Calu3 (cell line): ENCODE data around the gene EPSTI1. TPM values are rescaled to one million over a fixed set of nuclear protein-coding genes. Genes with fewer than 3 reads are reported as not detected.

Experiments used
- BruUV-seq: library from RNA; stranded (reverse); fragments of 400-500 nt; replicated peaks from 2 replicates; lab custom pipeline; 2021; lab: Mats Ljungman, UMichigan
- CTCF ChIA-PET: fragments of 300-600 bp; sonication (Branson Sonifier 250); formaldehyde crosslinking; loops from one replicate; lab custom pipeline; 2022; ENCODE audit warnings: antibody characterized with exemption; lab: Charles Lee
- DNase-seq: peaks from one replicate; pipeline ENCODE4 v3.0.0; 2022
- H3K27ac Mint-ChIP-seq: one replicate; pipeline ENCODE4 v1.8.0; 2022; ENCODE audit warnings: mixed read lengths; ENCODE audit not compliant: unreplicated experiment
- H3K27me3 Mint-ChIP-seq: one replicate; pipeline ENCODE4 v1.8.0; 2022; ENCODE audit warnings: mixed read lengths; ENCODE audit not compliant: unreplicated experiment
- H3K36me3 Mint-ChIP-seq: one replicate; pipeline ENCODE4 v1.8.0; 2022; ENCODE audit warnings: mild to moderate bottlenecking, moderate library complexity, mixed read lengths; ENCODE audit not compliant: insufficient read depth, unreplicated experiment
- H3K4me1 Mint-ChIP-seq: one replicate; pipeline ENCODE4 v1.8.0; 2022; ENCODE audit warnings: mild to moderate bottlenecking, low read depth, mixed read lengths; ENCODE audit not compliant: unreplicated experiment
- H3K4me3 Mint-ChIP-seq: one replicate; pipeline ENCODE4 v1.8.0; 2022; ENCODE audit warnings: mild to moderate bottlenecking, low read depth, moderate library complexity, mixed read lengths; ENCODE audit not compliant: unreplicated experiment
- H3K9me3 Mint-ChIP-seq: one replicate; pipeline ENCODE4 v1.8.0; 2022; ENCODE audit warnings: low read depth, mixed read lengths; ENCODE audit not compliant: unreplicated experiment
- intact Hi-C: fragments of 100-400 bp; cut with micrococcal nuclease; formaldehyde crosslinking; loops from one replicate; pipeline ENCODE4 v1.10.0; 2022; ENCODE audit not compliant: unreplicated experiment
- total RNA-seq: library from RNA; stranded (reverse); gene quantifications from 2 replicates; pipeline ENCODE4 v1.2.3, GENCODE V29; 2022
- TF ChIP-seq, protein P1 (sequence below): fragments of 200-600 bp; IDR thresholded peaks from one replicate; pipeline ENCODE4 v1.8.0; 2022; ENCODE audit warnings: antibody characterized with exemption; ENCODE audit not compliant: unreplicated experiment

EPSTI1 gene
- total RNA-seq, 1 experiment from 2014 or later, result 11.5 TPM

DNA sequence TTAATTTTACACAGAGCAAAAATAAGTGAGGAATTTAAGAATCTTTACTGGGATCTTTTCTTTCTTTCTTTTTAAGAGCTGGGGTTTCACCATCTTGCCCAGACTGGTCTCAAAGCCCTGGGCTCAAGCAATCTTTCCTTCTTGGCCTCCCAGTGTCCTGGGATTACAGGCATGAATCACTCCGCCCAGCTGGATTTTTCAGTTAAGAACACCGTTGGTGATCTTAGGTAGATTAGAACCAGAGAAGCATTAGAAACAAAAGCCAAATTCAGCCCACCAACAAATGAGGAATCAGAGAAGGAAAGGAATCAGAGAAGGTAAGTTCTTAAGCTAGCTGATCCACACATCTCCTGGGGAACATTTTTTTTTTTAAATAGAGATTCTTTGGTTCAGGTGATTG is 34.2 kb downstream of the EPSTI1 start:
- intact Hi-C loops, result no loop called here
- H3K27me3 Mint-ChIP-seq, result no peaks in the 10 kb centered on the region

GRCh38 chr13:42950181-42950580 is 41.9 kb downstream of the EPSTI1 start:
- no peak for DNase-seq
- no peak overlapping the region for H3K27ac Mint-ChIP-seq
- H3K4me3 Mint-ChIP-seq, result no peak overlapping the region
- no peaks in the 10 kb centered on the region for H3K36me3 Mint-ChIP-seq
- H3K9me3 Mint-ChIP-seq, result no peaks in the 10 kb centered on the region
- CTCF ChIA-PET, result no interaction called here
- TF ChIP-seq, protein P1, sequence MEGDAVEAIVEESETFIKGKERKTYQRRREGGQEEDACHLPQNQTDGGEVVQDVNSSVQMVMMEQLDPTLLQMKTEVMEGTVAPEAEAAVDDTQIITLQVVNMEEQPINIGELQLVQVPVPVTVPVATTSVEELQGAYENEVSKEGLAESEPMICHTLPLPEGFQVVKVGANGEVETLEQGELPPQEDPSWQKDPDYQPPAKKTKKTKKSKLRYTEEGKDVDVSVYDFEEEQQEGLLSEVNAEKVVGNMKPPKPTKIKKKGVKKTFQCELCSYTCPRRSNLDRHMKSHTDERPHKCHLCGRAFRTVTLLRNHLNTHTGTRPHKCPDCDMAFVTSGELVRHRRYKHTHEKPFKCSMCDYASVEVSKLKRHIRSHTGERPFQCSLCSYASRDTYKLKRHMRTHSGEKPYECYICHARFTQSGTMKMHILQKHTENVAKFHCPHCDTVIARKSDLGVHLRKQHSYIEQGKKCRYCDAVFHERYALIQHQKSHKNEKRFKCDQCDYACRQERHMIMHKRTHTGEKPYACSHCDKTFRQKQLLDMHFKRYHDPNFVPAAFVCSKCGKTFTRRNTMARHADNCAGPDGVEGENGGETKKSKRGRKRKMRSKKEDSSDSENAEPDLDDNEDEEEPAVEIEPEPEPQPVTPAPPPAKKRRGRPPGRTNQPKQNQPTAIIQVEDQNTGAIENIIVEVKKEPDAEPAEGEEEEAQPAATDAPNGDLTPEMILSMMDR, result no peak
- intact Hi-C loops, result no loop called here
- no TSS peak for BruUV-seq
- no peaks in the 10 kb centered on the region for H3K27me3 Mint-ChIP-seq
- no peaks in the 10 kb centered on the region for H3K4me1 Mint-ChIP-seq

More for the DNA sequence above, 34.2 kb downstream of the EPSTI1 start:
- Mint-ChIP-seq H3K4me1 (no peaks in the 10 kb centered on the region), H3K4me3 (no peak overlapping the region), H3K27ac (no peak overlapping the region), H3K9me3 (no peaks in the 10 kb centered on the region), H3K36me3 (no peaks in the 10 kb centered on the region)
- no TSS peak for BruUV-seq
- TF ChIP-seq, protein P1, result no peak
- CTCF ChIA-PET, result no interaction called here
- no peak for DNase-seq

DNA sequence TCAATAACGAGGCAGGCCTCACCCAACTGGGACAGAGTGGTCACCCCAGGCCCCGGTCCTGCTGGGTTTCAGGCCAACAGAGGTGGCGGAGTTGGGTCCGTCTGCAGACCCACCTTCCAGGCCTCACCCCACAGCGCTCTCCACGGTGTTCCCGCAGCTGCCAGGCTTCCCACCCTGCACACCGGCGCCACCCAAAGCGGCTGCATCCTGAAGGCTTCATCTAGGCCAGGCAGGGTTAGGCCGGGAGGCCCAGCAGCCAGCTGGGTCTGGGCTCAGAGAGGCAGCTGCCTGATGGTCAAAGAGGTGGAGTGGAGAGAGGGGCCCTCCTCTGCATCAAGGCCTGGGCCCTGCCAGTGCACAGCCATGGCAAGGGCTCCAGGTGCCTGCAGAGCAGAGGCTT is 44.1 kb downstream of the EPSTI1 start:
- intact Hi-C loops, result no loop called here
- CTCF ChIA-PET, result interaction anchor here (0.6 kb wide), 1 partner anchor 44 kb away, joined by 3 read pairs; no protein-coding TSS in a partner anchor
- no peaks in the 10 kb centered on the region for H3K27me3 Mint-ChIP-seq
- no peaks in the 10 kb centered on the region for H3K9me3 Mint-ChIP-seq
- no peak for DNase-seq
- BruUV-seq, result no TSS peak
- no peaks in the 10 kb centered on the region for H3K4me1 Mint-ChIP-seq
- TF ChIP-seq, protein P1, result no peak
- no peaks in the 10 kb centered on the region for H3K36me3 Mint-ChIP-seq
- no peak overlapping the region for H3K27ac Mint-ChIP-seq
- no peak overlapping the region for H3K4me3 Mint-ChIP-seq

DNA sequence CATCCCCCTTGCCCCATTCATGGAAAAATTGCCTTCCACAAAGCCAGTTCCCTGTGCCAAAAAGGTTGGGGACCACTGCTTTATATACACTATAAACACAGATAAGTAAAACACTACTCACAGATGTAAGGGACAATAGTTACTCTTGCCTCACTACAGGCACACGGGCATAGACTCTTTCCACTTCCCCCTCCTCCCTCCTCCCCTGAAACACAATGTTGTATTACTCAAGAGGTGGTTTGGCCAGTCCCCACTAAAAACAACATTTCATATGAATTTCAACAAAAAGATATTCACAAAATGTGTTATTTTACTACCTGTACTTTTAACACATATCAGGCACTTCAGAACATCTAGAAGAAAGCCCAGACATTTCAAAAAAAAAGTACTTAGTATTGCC is 45.1 kb downstream of the EPSTI1 start:
- Mint-ChIP-seq H3K4me1 (no peaks in the 10 kb centered on the region), H3K9me3 (no peaks in the 10 kb centered on the region), H3K4me3 (no peak overlapping the region), H3K27ac (no peak overlapping the region), H3K27me3 (no peaks in the 10 kb centered on the region), H3K36me3 (no peaks in the 10 kb centered on the region)
- TF ChIP-seq, protein P1, result no peak
- intact Hi-C loops, result no loop called here
- no peak for DNase-seq
- BruUV-seq, result no TSS peak
- CTCF ChIA-PET, result no interaction called here
